HG02973 (cell line): ENCODE results near the gene EVC2.

Experiments used
- ATAC-seq: cut with Tn5 transposase; IDR thresholded peaks from one replicate; pipeline ENCODE4 v1.9.1; 2021; ENCODE audit warnings: moderate library complexity; ENCODE audit not compliant: unreplicated experiment

Gene EVC2

GRCh38 chr4:5572114-5572513 is 136.2 kb downstream of the EVC2 start:
- ATAC-seq, result no peak

- ATAC-seq, result no peak
Measured at GRCh38 chr4:5571646-5572045, 136.7 kb downstream of the EVC2 start.

GRCh38 chr4:5569451-5569850 is 138.9 kb downstream of the EVC2 start:
- no peak for ATAC-seq

- no peak for ATAC-seq
Measured at GRCh38 chr4:5568931-5569330, 139.4 kb downstream of the EVC2 start.

GRCh38 chr4:5568336-5568735 is 140.0 kb downstream of the EVC2 start:
- ATAC-seq, result no peak

GRCh38 chr4:5566991-5567390 is 141.4 kb downstream of the EVC2 start:
- ATAC-seq, result no peak

GRCh38 chr4:5566526-5566925 is 141.8 kb downstream of the EVC2 start:
- no peak for ATAC-seq

- no peak for ATAC-seq
Measured at GRCh38 chr4:5563856-5564255, 144.5 kb downstream of the EVC2 start.

- no peak for ATAC-seq
Measured at GRCh38 chr4:5562476-5562875, 145.9 kb downstream of the EVC2 start.

- ATAC-seq, result no peak
Measured at GRCh38 chr4:5561286-5561685, 147.1 kb downstream of the EVC2 start.

GRCh38 chr4:5558502-5558901 is 149.9 kb downstream of the EVC2 start:
- ATAC-seq, result no peak

GRCh38 chr4:5554376-5554775 is 154.0 kb downstream of the EVC2 start:
- ATAC-seq, result no peak

GRCh38 chr4:5553801-5554200 is 154.6 kb downstream of the EVC2 start:
- ATAC-seq, result no peak

GRCh38 chr4:5552451-5552850 is 155.9 kb downstream of the EVC2 start:
- no peak for ATAC-seq

GRCh38 chr4:5547651-5548249 is 160.6 kb downstream of the EVC2 start:
- no peak for ATAC-seq

GRCh38 chr4:5545271-5545670 is 163.1 kb downstream of the EVC2 start:
- ATAC-seq, result no peak

GRCh38 chr4:5544762-5545161 is 163.6 kb downstream of the EVC2 start:
- no peak for ATAC-seq

GRCh38 chr4:5543681-5544080 is 164.7 kb downstream of the EVC2 start:
- no peak for ATAC-seq

GRCh38 chr4:5541169-5541568 is 167.2 kb downstream of the EVC2 start:
- no peak for ATAC-seq

GRCh38 chr4:5539584-5539983 is 168.8 kb downstream of the EVC2 start:
- ATAC-seq, result no peak

- no peak for ATAC-seq
Measured at GRCh38 chr4:5532100-5532499, 176.3 kb downstream of the EVC2 start.

- no peak for ATAC-seq
Measured at GRCh38 chr4:5528031-5528436, 180.3 kb downstream of the EVC2 start.

- ATAC-seq, result no peak
Measured at GRCh38 chr4:5527211-5527610, 181.1 kb downstream of the EVC2 start.
